ENCODE data around the gene MAPK4.

DNA sequence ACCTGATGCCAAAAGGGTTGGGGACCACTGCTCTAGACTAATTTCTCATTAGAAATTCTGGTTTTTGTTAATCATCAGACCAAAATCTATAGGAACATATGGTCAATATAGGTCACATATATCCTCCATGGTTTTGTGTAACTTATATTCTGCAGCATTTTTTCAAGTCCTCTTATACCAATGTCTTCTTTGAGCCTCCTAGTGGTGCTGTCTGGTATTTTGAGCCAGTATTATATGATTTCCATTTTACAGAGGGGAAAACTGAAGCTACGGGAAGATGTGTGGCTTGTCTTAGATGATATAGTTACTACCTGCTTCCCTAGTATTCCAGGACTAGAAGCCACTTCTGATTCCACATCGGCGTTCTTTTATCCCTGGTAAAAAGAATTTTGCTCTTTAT, 13.8 kb downstream of the MAPK4 start:
- TF ChIP-seq POLR2AphosphoS5 (IDR thresholded peaks at IDR 0.05) (no peak), POLR2A (IDR thresholded peaks at IDR 0.05) (no peak)
- TF ChIP-seq, protein P1, sequence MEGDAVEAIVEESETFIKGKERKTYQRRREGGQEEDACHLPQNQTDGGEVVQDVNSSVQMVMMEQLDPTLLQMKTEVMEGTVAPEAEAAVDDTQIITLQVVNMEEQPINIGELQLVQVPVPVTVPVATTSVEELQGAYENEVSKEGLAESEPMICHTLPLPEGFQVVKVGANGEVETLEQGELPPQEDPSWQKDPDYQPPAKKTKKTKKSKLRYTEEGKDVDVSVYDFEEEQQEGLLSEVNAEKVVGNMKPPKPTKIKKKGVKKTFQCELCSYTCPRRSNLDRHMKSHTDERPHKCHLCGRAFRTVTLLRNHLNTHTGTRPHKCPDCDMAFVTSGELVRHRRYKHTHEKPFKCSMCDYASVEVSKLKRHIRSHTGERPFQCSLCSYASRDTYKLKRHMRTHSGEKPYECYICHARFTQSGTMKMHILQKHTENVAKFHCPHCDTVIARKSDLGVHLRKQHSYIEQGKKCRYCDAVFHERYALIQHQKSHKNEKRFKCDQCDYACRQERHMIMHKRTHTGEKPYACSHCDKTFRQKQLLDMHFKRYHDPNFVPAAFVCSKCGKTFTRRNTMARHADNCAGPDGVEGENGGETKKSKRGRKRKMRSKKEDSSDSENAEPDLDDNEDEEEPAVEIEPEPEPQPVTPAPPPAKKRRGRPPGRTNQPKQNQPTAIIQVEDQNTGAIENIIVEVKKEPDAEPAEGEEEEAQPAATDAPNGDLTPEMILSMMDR (IDR thresholded peaks at IDR 0.05): no peak

Data from breast epithelium (tissue), 3 donors.